WERI-Rb-1 (cell line): ENCODE results near the gene HS1BP3.

Experiments
- DNase-seq: peaks from one replicate; pipeline ENCODE4 v3.0.0-alpha.2; 2020
- H3K27ac ChIP-seq: fragments of 250-450 bp; sonication (Bioruptor Pico); 2 replicates; pipeline ENCODE4 v1.5.1; 2020; ENCODE audit warnings: mild to moderate bottlenecking, moderate library complexity
- H3K27me3 ChIP-seq: fragments of 250-450 bp; sonication (Bioruptor Pico); 2 replicates; pipeline ENCODE4 v1.5.1; 2021; ENCODE audit warnings: mild to moderate bottlenecking, low read depth, moderate library complexity; ENCODE audit not compliant: insufficient read depth, severe bottlenecking
- H3K36me3 ChIP-seq: fragments of 250-450 bp; sonication (Bioruptor Pico); 2 replicates; pipeline ENCODE4 v1.5.1; 2020; ENCODE audit warnings: mild to moderate bottlenecking, moderate library complexity
- H3K4me3 ChIP-seq: 2 replicates; pipeline ENCODE4 v1.5.1; 2011; ENCODE audit warnings: low read depth, mild to moderate bottlenecking, control low read depth, low read length
- H3K9me3 ChIP-seq: fragments of 250-450 bp; sonication (Bioruptor Pico); 2 replicates; pipeline ENCODE4 v1.5.1; 2021; ENCODE audit warnings: mild to moderate bottlenecking, moderate library complexity; ENCODE audit not compliant: severe bottlenecking
- CTCF ChIP-seq: IDR thresholded peaks from 2 replicates; pipeline ENCODE4 v1.5.1; 2011; ENCODE audit warnings: low read depth, mild to moderate bottlenecking, control low read depth, inconsistent platforms, low read length

The HS1BP3 gene

GRCh38 chr2:20672201-20672951 lies 21.5 kb upstream of the HS1BP3 start:
- peaks cover 45% of the 10 kb centered on the region for H3K27me3 ChIP-seq

DNA sequence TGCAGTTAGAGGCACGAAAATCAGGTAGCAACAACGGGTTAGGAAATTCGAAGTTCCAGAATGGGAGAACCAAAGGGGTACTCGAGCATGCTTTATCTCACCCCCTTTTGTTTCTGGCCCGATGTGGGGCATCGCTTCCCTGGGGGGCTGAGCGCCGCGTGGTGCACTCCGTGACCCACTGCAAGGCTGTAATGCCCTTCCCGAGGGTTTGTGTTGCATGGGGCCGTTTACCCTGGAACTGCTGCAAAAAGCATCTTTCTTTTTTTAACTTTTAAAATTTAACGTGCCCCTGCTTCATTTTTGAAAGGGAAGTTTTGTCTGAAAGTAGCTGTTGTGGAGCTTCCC lies 20.8 kb upstream of the HS1BP3 start:
- no peaks in the 10 kb centered on the region for H3K36me3 ChIP-seq
- H3K4me3 ChIP-seq, result no peak overlapping the region
- H3K27ac ChIP-seq, result no peak overlapping the region
- TF ChIP-seq CTCF, result no peak
- H3K27me3 ChIP-seq, result peaks cover 48% of the 10 kb centered on the region
- no peak for DNase-seq
- H3K9me3 ChIP-seq, result peaks cover 9% of the 10 kb centered on the region

More at GRCh38 chr2:20672201-20672951, 21.5 kb upstream of the HS1BP3 start:
- H3K4me3 ChIP-seq, result no peak overlapping the region
- H3K9me3 ChIP-seq, result peaks cover 9% of the 10 kb centered on the region
- TF ChIP-seq CTCF, result no peak
- DNase-seq, result no peak
- H3K27ac ChIP-seq, result no peak overlapping the region
- no peaks in the 10 kb centered on the region for H3K36me3 ChIP-seq

DNA sequence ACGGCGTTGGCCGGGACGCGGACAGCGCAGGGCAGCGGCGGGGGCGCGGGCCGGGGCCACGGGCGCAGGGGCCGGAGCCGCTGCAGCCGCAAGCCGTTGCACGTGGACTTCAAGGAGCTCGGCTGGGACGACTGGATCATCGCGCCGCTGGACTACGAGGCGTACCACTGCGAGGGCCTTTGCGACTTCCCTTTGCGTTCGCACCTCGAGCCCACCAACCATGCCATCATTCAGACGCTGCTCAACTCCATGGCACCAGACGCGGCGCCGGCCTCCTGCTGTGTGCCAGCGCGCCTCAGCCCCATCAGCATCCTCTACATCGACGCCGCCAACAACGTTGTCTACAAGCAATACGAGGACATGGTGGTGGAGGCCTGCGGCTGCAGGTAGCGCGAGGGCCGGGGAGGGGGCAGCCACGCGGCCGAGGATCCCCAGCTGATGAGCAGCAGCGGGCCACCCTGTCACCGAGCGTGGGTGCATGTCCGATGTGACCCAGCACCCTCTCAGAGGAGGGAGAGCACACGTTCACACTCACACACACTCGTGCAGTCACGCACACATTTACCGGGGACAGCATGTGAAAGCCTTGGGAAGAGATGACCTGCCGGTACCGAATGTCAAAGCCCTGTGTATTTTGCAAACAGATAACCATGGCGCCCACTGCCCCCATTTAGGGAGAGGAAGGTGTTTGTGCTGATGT lies 20.3 kb upstream of the HS1BP3 start:
- Histone ChIP-seq H3K36me3 (no peaks in the 10 kb centered on the region), H3K27me3 (peaks cover 53% of the 10 kb centered on the region), H3K9me3 (peaks cover 9% of the 10 kb centered on the region), H3K4me3 (no peak overlapping the region), H3K27ac (no peak overlapping the region)
- DNase-seq, result no peak
- no peak for TF ChIP-seq CTCF

DNA sequence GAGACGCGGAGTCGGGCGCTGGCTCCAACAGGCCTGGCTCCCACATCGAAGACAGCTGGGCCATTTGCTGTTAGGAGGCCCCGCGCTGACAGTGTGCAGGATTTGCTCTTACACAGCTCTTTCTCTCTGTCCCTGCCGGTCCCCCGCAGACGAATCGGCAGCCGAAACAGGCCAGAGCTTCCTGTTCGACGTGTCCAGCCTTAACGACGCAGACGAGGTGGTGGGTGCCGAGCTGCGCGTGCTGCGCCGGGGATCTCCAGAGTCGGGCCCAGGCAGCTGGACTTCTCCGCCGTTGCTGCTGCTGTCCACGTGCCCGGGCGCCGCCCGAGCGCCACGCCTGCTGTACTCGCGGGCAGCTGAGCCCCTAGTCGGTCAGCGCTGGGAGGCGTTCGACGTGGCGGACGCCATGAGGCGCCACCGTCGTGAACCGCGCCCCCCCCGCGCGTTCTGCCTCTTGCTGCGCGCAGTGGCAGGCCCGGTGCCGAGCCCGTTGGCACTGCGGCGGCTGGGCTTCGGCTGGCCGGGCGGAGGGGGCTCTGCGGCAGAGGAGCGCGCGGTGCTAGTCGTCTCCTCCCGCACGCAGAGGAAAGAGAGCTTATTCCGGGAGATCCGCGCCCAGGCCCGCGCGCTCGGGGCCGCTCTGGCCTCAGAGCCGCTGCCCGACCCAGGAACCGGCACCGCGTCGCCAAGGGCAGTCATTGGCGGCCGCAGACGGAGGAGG lies 19.6 kb upstream of the HS1BP3 start:
- H3K9me3 ChIP-seq, result peaks cover 9% of the 10 kb centered on the region
- no peak overlapping the region for H3K4me3 ChIP-seq
- no peaks in the 10 kb centered on the region for H3K36me3 ChIP-seq
- TF ChIP-seq CTCF, result no peak
- no peak for DNase-seq
- peaks cover 60% of the 10 kb centered on the region for H3K27me3 ChIP-seq
- no peak overlapping the region for H3K27ac ChIP-seq

GRCh38 chr2:20669562-20670314 lies 18.8 kb upstream of the HS1BP3 start:
- peaks cover 67% of the 10 kb centered on the region for H3K27me3 ChIP-seq

More at GRCh38 chr2:20669562-20670314, 18.8 kb upstream of the HS1BP3 start:
- no peak for TF ChIP-seq CTCF
- Histone ChIP-seq H3K36me3 (no peaks in the 10 kb centered on the region), H3K27ac (no peak overlapping the region), H3K9me3 (peaks cover 9% of the 10 kb centered on the region), H3K4me3 (no peak overlapping the region)
- DNase-seq, result no peak
